Activated CD4-positive, alpha-beta T cell treated with anti-CD3 and anti-CD28 coated beads, Interleukin-2, amount 10 ng/mL, durations not matched to agents 24 days and 14 days (primary cell): ENCODE data around the gene SSX3. TPM values are rescaled to one million over a fixed set of nuclear protein-coding genes. Genes with fewer than 3 reads are reported as not detected.
"Not testable (repeated sequence)": the region's sequence is repeated elsewhere in the genome, so short reads cannot be mapped to it uniquely, and the experiment has no call there.

ENCODE experiments used
- DNase-seq: peaks from one replicate; pipeline ENCODE4 v3.0.0; 2022
- H3K27ac Mint-ChIP-seq: one replicate; pipeline ENCODE4 v1.8.0; 2022; ENCODE audit warnings: mild to moderate bottlenecking, mixed read lengths
- H3K27me3 Mint-ChIP-seq: one replicate; pipeline ENCODE4 v1.8.0; 2022; ENCODE audit warnings: mixed read lengths
- H3K36me3 Mint-ChIP-seq: one replicate; pipeline ENCODE4 v1.8.0; 2022; ENCODE audit warnings: low read depth, mild to moderate bottlenecking, mixed read lengths
- H3K4me1 Mint-ChIP-seq: one replicate; pipeline ENCODE4 v1.8.0; 2021; ENCODE audit warnings: mixed read lengths
- H3K4me3 Mint-ChIP-seq: one replicate; pipeline ENCODE4 v1.8.0; 2022; ENCODE audit warnings: mild to moderate bottlenecking, moderate library complexity, mixed read lengths
- H3K9me3 Mint-ChIP-seq: one replicate; pipeline ENCODE4 v1.8.0; 2021; ENCODE audit warnings: mixed read lengths
- intact Hi-C: fragments of 100-400 bp; cut with micrococcal nuclease; formaldehyde crosslinking; loops from one replicate; pipeline ENCODE4 v1.15.1; 2023
- total RNA-seq: library from RNA; stranded (reverse); gene quantifications from 2 replicates; pipeline ENCODE4 v1.2.3, GENCODE V29; 2022

SSX3 gene, protein sequence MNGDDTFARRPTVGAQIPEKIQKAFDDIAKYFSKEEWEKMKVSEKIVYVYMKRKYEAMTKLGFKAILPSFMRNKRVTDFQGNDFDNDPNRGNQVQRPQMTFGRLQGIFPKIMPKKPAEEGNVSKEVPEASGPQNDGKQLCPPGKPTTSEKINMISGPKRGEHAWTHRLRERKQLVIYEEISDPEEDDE
- not detected in 2 replicates for total RNA-seq

DNA sequence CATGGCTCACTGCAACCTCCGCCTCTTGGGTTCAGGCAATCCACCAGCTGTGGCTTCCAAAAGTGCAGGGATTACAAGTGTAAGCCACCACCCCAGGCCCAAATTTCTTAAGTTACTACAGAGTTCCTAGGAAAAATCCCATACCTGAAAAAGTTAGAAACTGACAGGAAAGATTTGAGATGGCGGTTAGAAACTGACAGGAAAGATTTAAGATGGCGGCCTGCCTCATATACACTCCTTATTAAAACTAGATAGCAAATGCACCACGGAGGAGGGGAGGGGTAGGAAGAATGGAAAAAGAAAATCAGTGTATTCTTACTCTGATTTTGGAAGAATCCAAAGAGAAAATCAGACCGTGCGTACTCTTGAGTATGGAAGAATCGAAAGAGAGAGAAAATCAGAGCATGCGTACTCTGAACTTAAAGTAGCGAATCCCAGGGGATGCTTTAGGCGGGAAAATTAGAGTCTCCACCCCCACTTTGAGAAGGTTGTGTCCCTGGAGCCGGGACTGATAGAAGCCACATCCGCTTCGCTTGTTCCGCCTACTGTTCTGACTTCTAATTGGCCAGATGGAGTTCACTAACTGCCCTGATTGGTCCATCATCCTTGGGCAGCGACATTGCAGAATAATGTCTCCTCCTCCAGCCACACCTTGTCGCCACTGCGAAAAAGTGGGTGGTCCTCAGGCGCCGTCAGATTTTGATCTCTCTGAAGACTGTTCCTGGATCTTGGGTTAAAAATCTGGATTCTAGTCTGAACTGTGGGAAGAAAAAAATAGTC is at the start of gene SSX3:
TSS of gene SSX3 (minus strand) at position 389 of the 780 bp plus-strand sequence. CDS start 1,454 bp downstream, outside the sequence.
- DNase-seq, H3K27ac Mint-ChIP-seq, H3K36me3 Mint-ChIP-seq, H3K4me3 Mint-ChIP-seq, H3K27me3 Mint-ChIP-seq, H3K9me3 Mint-ChIP-seq, intact Hi-C loops, H3K4me1 Mint-ChIP-seq: not testable (repeated sequence)

DNA sequence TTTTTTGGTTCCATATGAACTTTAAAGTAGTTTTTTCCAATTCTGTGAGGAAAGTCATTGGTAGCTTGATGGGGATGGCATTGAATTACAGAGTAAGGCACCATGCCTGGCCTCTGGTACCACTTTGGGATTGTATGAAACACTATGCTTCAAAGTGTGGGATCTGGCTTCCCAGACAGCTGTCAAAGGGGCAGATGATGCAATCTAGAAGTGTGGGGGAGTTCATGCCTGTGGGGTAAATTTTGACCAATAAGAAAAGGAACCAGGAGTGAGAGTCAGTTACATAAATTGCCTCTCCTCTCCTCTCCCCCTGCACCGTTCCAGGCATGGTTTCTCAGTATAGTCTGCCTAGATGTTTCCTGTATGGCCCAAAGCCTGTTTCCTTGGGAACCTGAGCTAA is 41.3 kb upstream of the SSX3 start:
- H3K36me3 Mint-ChIP-seq, H3K27me3 Mint-ChIP-seq, H3K27ac Mint-ChIP-seq, H3K4me1 Mint-ChIP-seq, H3K9me3 Mint-ChIP-seq, intact Hi-C loops, H3K4me3 Mint-ChIP-seq: not testable (repeated sequence)
- DNase-seq, result peak; percentile 6

DNA sequence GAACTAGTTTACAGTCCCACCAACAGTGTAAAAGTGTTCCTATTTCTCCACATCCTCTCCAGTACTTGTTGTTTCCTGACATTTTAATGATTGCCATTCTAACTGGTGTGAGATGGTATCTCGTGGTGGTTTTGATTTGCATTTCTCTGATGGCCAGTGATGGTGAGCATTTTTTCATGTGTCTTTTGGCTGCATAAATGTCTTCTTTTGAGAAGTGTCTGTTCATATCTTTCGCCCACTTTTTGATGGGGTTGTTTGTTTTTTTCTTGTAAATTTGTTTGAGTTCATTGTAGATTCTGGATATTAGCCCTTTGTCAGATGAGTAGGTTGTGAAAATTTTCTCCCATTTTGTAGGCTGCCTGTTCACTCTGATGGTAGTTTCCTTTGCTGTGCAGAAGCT is 40.4 kb upstream of the SSX3 start:
- intact Hi-C loops, H3K4me1 Mint-ChIP-seq, H3K27ac Mint-ChIP-seq, H3K27me3 Mint-ChIP-seq, H3K36me3 Mint-ChIP-seq, H3K9me3 Mint-ChIP-seq, H3K4me3 Mint-ChIP-seq: not testable (repeated sequence)
- DNase-seq, result peak; percentile 2

DNA sequence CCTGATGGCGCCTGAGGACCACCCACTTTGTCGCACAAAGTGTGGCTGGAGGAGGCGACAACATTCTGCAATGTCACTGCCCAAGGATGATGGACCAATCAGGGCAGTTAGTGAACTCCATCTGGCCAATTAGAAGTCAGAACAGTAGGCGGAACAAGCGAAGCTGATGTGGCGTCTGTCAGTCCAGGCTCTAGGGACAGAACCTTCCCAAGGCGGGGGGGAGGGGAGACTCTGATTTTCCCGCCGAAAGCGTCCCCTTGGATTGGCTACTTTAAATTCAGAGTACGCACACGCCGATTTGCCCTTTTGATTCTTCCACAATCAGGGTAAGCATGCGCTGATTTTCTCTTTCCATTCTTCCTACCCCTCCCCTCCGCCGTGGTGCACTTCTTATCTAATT is 26.7 kb upstream of the SSX3 start, which contains the start of gene SSX4:
TSS of gene SSX4 (plus strand) at position 301 of the 400 bp plus-strand sequence. CDS start 515 bp downstream, outside the sequence.
- H3K27me3 Mint-ChIP-seq, H3K9me3 Mint-ChIP-seq, DNase-seq, H3K4me1 Mint-ChIP-seq, intact Hi-C loops, H3K4me3 Mint-ChIP-seq, H3K27ac Mint-ChIP-seq, H3K36me3 Mint-ChIP-seq: not testable (repeated sequence)

DNA sequence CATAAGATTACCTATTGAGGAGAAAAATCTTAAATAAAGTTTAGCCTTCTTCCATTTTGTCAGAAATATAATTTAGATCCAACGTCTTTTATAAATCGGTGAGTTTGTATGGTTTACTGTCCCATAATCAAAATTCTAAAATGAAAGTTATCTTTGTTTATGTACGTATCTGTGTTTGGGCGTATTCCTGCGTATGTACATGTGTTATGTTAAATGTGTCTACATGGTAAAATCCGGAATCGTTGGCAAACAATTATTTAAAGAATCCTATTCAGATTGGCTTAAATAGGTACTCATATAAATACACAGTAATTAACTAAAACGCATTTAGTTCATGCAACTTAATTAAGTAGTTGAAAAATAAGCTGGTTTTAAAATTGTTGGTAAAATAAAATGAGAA is 13.9 kb upstream of the SSX3 start:
- intact Hi-C loops, DNase-seq, H3K4me3 Mint-ChIP-seq, H3K27ac Mint-ChIP-seq, H3K9me3 Mint-ChIP-seq, H3K27me3 Mint-ChIP-seq, H3K4me1 Mint-ChIP-seq, H3K36me3 Mint-ChIP-seq: not testable (repeated sequence)

DNA sequence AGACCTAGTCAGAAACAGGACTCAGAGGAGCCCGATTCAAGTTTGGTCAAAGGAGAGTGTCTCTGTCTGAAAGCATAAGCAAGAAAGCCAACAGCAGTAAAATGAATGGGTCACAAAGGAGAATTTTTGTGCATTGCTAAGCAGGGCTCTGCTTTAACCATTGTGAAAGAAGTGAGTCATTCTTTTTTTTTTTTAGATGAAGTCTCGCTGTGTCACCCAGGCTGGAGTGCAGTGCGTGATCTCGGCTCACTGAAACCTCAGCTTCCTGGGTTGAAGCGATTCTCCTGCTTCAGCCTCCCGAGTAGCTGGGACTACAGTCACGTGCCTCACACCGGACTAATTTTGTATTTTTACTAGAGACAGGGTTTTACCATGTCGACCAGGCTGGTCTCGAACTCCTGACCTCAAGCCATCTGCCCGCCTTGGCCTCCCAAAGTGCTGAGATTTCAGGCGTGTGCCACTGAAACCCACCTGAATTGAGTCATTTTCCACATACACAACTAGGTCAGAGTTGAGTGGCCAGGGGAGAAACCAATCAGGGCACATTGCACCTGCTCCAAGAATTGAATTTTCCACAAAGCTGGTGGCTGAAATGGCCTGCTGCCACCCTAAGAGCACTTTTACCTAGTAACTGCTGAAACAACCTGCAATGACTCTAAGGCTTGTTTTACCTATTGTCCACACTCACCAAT is 11.4 kb upstream of the SSX3 start:
- intact Hi-C loops, H3K4me1 Mint-ChIP-seq, H3K36me3 Mint-ChIP-seq, H3K27ac Mint-ChIP-seq, H3K4me3 Mint-ChIP-seq, H3K9me3 Mint-ChIP-seq, H3K27me3 Mint-ChIP-seq, DNase-seq: not testable (repeated sequence)

DNA sequence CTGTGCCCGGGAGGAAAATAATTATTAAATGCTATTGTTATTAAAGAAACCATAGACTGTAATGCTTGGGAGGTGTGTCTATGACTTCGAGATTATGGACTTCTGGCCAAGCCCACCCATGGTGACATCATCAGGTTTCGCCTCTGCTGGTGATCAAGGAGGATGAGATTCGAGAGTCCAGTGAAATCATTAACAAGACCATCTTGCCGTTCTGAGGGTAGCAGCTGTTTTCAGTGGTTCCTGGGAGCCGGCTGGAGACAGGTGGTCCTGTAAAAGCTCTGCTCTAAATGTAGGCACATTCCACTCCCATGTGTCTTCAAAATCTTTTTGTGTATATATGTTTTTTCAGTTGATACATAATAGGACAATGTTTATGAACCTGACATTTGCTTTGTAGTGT is 2.8 kb upstream of the SSX3 start:
- H3K4me1 Mint-ChIP-seq, H3K27me3 Mint-ChIP-seq, H3K9me3 Mint-ChIP-seq, intact Hi-C loops, H3K36me3 Mint-ChIP-seq, H3K4me3 Mint-ChIP-seq, H3K27ac Mint-ChIP-seq, DNase-seq: not testable (repeated sequence)

DNA sequence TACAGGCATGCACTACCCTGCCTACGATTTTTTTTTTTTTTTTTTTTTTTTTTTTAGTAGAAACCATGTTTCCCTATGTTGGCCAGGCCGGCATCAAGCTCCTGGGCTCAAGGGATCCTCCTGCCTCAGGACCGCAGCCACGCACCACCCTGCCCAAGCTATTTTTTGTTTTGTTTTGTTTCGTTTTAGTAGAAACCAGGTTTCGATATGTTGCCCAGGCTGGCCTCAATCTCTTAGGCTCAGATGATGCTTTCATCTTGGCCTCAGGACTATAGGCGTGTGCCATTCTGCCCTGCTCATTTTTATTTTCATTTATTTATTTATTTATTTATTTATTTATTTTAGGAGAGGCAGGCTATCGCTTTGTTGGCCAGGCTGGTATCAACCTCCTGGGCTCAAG is 1.2 kb upstream of the SSX3 start:
- Mint-ChIP-seq H3K36me3 (no peaks in the 10 kb centered on the region), H3K4me3 (no peak overlapping the region), H3K27me3 (no peaks in the 10 kb centered on the region), H3K4me1 (no peaks in the 10 kb centered on the region), H3K27ac (no peak overlapping the region), H3K9me3 (no peaks in the 10 kb centered on the region)
- intact Hi-C loops, result no loop called here
- DNase-seq, result no peak

DNA sequence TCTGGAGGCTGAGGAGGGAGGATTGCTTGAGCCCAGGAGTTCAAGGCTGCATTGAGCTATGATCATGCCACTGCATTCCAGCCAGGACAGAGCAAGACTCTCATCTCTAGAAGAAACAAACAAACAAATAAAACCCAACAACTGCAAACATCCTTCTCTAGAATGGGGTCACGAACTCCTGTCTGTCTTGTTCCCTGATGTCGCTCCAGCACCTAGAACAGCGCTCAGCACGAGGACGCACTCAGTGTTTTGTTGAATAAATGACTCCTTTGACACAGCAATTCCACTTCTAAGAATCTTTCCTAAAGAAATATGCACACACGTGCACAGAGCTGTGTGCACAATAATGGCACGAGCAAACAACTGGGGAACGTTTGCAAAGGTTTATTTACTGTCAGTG is 10.4 kb downstream of the SSX3 start:
- H3K27me3 Mint-ChIP-seq, H3K4me1 Mint-ChIP-seq, H3K27ac Mint-ChIP-seq, intact Hi-C loops, H3K4me3 Mint-ChIP-seq, DNase-seq, H3K9me3 Mint-ChIP-seq, H3K36me3 Mint-ChIP-seq: not testable (repeated sequence)

DNA sequence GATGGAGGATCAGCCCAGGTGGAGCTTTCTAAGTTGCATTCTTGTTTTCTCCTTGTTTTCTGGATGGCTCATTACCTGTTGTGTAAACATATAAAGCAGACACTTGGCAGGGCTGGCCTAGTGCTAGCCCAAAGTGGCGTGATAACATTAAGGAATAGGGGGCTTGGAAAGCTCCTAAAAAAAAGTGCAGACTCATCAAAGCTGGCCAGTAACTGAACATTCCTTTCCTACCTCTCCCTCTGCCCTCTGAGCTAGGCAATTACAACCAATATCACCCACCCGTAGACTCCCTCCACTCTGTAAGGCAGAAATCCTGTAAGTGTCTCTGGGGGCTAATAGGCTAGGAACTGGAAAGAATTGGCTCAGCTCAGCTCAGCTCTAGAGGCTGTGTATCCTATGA is 42.5 kb downstream of the SSX3 start:
- H3K9me3 Mint-ChIP-seq, H3K36me3 Mint-ChIP-seq, DNase-seq, H3K27me3 Mint-ChIP-seq, intact Hi-C loops, H3K4me3 Mint-ChIP-seq, H3K4me1 Mint-ChIP-seq, H3K27ac Mint-ChIP-seq: not testable (repeated sequence)

DNA sequence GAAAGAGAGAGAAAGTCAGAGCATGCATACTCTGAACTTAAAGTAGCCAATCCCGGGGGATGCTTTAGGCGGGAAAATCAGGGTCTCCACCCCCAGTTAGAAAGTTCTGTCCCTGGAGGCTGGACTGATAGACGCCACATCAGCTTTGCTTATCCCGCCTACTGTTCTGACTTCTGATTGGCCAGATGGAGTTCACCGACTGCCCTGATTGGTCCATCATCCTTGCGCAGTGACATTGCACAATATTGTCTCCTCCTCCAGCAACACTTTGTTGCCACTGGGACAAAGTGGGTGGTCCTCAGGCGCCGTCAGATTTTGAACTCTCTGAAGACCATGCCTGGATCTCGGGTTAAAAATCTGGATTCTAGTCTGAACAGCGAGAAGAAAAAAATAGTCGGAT is 50.3 kb downstream of the SSX3 start:
- Mint-ChIP-seq H3K9me3 (no peaks in the 10 kb centered on the region), H3K36me3 (no peaks in the 10 kb centered on the region), H3K4me3 (no peak overlapping the region), H3K27me3 (peaks cover 5% of the 10 kb centered on the region), H3K27ac (no peak overlapping the region), H3K4me1 (no peaks in the 10 kb centered on the region)
- no peak for DNase-seq
- intact Hi-C loops, result no loop called here

Other genes with a start within 250 kb of the SSX3 start
- gene SPACA5B, start 226.1 kb downstream of the SSX3 start, total RNA-seq, result not detected in 2 replicates
- gene SSX5, start 159.9 kb downstream of the SSX3 start, total RNA-seq, result not detected in 2 replicates
- not detected in 2 replicates for gene SSX1, start 101.3 kb downstream of the SSX3 start, total RNA-seq
- gene SSX4, start 26.8 kb upstream of the SSX3 start, total RNA-seq, result not detected in 2 replicates
- not detected in 2 replicates for gene SSX4B, start 55.3 kb upstream of the SSX3 start, total RNA-seq
- gene SLC38A5, start 113.6 kb upstream of the SSX3 start, total RNA-seq, result 195 and 210 TPM in 2 replicates
- 95.6 and 101 TPM in 2 replicates for gene FTSJ1, start 119.5 kb upstream of the SSX3 start, total RNA-seq
- gene PORCN, start 152.3 kb upstream of the SSX3 start, total RNA-seq, result 11.5 and 12.9 TPM in 2 replicates
- gene EBP, start 165.1 kb upstream of the SSX3 start, total RNA-seq, result 159 and 163 TPM in 2 replicates
- 14.0 and 15.9 TPM in 2 replicates for gene TBC1D25, start 183.0 kb upstream of the SSX3 start, total RNA-seq
- 317 and 318 TPM in 2 replicates for gene RBM3, start 217.8 kb upstream of the SSX3 start, total RNA-seq
- 43.8 and 44.9 TPM in 2 replicates for gene WDR13, start 240.8 kb upstream of the SSX3 start, total RNA-seq